ENCODE data around the gene RRAGB. TPM values are rescaled to one million over a fixed set of nuclear protein-coding genes. Genes with fewer than 3 reads are reported as not detected.

Gene RRAGB
- total RNA-seq, 1 donor from 2014 or later, result 13.0 TPM

- no peak overlapping the region for H2AFZ ChIP-seq (ENCODE audit: low read depth, low read length)
- no peak overlapping the region for H3K4me3 ChIP-seq (ENCODE audit: insufficient read depth, low read depth, low read length)
- Mint-ChIP-seq H3K4me1 (ENCODE audit: low read depth, unreplicated experiment) (no peaks in the 10 kb centered on the region), H3K27me3 (ENCODE audit: low read depth, unreplicated experiment) (no peaks in the 10 kb centered on the region), H3K36me3 (ENCODE audit: low read depth, unreplicated experiment) (no peaks in the 10 kb centered on the region), H3K4me3 (ENCODE audit: unreplicated experiment) (no peak overlapping the region), H3K27ac (ENCODE audit: unreplicated experiment) (no peak overlapping the region), H3K9me3 (ENCODE audit: unreplicated experiment) (no peaks in the 10 kb centered on the region)
- H3K27me3 ChIP-seq (ENCODE audit: insufficient read depth, low read length), result no peaks in the 10 kb centered on the region
- H3K27ac ChIP-seq (ENCODE audit: low read depth, low read length), result no peak overlapping the region
- H3K4me1 ChIP-seq (ENCODE audit: insufficient read depth, low read length), result peaks cover 4% of the 10 kb centered on the region
- no peaks in the 10 kb centered on the region for H3K36me3 ChIP-seq (ENCODE audit: insufficient read depth, low read length)
- FAIRE-seq, result no peak
- H3K9me3 ChIP-seq (ENCODE audit: insufficient read depth, low read depth, low read length), result no peaks in the 10 kb centered on the region
- no peaks in the 10 kb centered on the region for H4K20me1 ChIP-seq (ENCODE audit: insufficient read depth, low read length)
- no peak for DNase-seq (ENCODE audit: low read depth)
- TF ChIP-seq CTCF (IDR thresholded peaks at IDR 0.05; ENCODE audit: insufficient read depth, low read depth, low read length) (no peak), EZH2 (IDR thresholded peaks at IDR 0.05; ENCODE audit: insufficient read depth, low read length) (no peak)
- H3K4me2 ChIP-seq (ENCODE audit: low read length), result no peak overlapping the region
- H3K79me2 ChIP-seq (ENCODE audit: insufficient read depth, low read length), result peaks cover 5% of the 10 kb centered on the region
- H3K9ac ChIP-seq (ENCODE audit: low read length), result no peak overlapping the region
Measured at GRCh38 chrX:55713631-55714030, 3.9 kb upstream of the RRAGB start.

DNA sequence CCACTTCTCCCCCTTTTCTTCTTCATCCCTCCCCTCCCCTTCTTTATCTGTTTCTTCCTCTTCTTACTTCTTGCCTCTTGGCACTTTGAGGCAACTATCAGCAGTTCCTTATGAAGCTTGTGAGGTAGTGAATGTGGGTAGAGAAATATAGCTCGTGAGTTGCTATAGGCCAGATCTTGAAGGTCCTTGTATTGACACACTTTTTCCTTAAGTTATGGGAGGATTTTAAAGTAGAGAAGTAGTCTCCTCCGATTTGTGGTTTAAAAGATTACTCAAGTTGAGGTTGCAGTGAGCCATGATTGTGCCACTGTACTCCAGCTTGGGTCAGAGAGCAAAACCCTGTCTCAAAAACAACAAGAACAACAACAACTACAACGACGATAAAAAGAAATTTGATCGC lies 3.4 kb upstream of the RRAGB start:
- DNase-seq (ENCODE audit: low read depth) (no peak), FAIRE-seq (no peak)
- Histone ChIP-seq H4K20me1 (ENCODE audit: insufficient read depth, low read length) (no peaks in the 10 kb centered on the region), H3K27ac (ENCODE audit: low read depth, low read length) (no peak overlapping the region), H3K9me3 (ENCODE audit: insufficient read depth, low read depth, low read length) (no peaks in the 10 kb centered on the region), H2AFZ (ENCODE audit: low read depth, low read length) (no peak overlapping the region), H3K4me1 (ENCODE audit: insufficient read depth, low read length) (peaks cover 4% of the 10 kb centered on the region), H3K36me3 (ENCODE audit: insufficient read depth, low read length) (no peaks in the 10 kb centered on the region), H3K4me3 (ENCODE audit: insufficient read depth, low read depth, low read length) (no peak overlapping the region), H3K79me2 (ENCODE audit: insufficient read depth, low read length) (peaks cover 6% of the 10 kb centered on the region), H3K9ac (ENCODE audit: low read length) (no peak overlapping the region), H3K4me2 (ENCODE audit: low read length) (no peak overlapping the region), H3K27me3 (ENCODE audit: insufficient read depth, low read length) (no peaks in the 10 kb centered on the region)
- H3K4me3 Mint-ChIP-seq (ENCODE audit: unreplicated experiment), result no peak overlapping the region
- H3K27ac Mint-ChIP-seq (ENCODE audit: unreplicated experiment), result no peak overlapping the region
- no peaks in the 10 kb centered on the region for H3K36me3 Mint-ChIP-seq (ENCODE audit: low read depth, unreplicated experiment)
- no peaks in the 10 kb centered on the region for H3K9me3 Mint-ChIP-seq (ENCODE audit: unreplicated experiment)
- TF ChIP-seq EZH2 (IDR thresholded peaks at IDR 0.05; ENCODE audit: insufficient read depth, low read length), result no peak
- TF ChIP-seq CTCF (IDR thresholded peaks at IDR 0.05; ENCODE audit: insufficient read depth, low read depth, low read length), result no peak
- no peaks in the 10 kb centered on the region for H3K4me1 Mint-ChIP-seq (ENCODE audit: low read depth, unreplicated experiment)
- no peaks in the 10 kb centered on the region for H3K27me3 Mint-ChIP-seq (ENCODE audit: low read depth, unreplicated experiment)

DNA sequence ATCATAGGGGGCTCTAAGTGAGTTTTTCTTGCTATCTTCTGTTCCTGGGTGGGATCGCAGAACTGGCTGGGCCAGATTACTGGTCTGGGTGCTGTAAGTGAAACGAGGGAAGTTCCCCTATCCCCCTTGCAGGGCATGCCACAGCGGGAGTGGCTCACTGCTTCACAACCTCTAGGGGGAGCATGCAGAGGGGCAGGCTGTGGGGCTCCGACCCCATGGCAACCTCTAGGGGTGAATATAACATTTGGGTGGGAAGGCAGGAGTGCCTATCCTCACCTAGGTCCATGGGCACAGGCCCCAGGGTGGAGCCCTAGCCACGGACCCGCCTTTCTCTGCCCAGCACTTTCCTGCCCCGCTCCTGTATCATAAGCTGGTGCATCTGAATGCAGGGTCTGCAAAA lies 1.7 kb upstream of the RRAGB start:
- no peaks in the 10 kb centered on the region for H3K27me3 ChIP-seq (ENCODE audit: insufficient read depth, low read length)
- no peaks in the 10 kb centered on the region for H3K9me3 ChIP-seq (ENCODE audit: insufficient read depth, low read depth, low read length)
- H3K4me2 ChIP-seq (ENCODE audit: low read length), result no peak overlapping the region
- no peaks in the 10 kb centered on the region for H3K27me3 Mint-ChIP-seq (ENCODE audit: low read depth, unreplicated experiment)
- no peak overlapping the region for H2AFZ ChIP-seq (ENCODE audit: low read depth, low read length)
- H3K4me3 ChIP-seq (ENCODE audit: insufficient read depth, low read depth, low read length), result no peak overlapping the region
- peaks cover 4% of the 10 kb centered on the region for H3K4me1 ChIP-seq (ENCODE audit: insufficient read depth, low read length)
- DNase-seq (ENCODE audit: low read depth) (no peak), FAIRE-seq (no peak)
- peaks cover 6% of the 10 kb centered on the region for H3K79me2 ChIP-seq (ENCODE audit: insufficient read depth, low read length)
- H3K4me3 Mint-ChIP-seq (ENCODE audit: unreplicated experiment), result no peak overlapping the region
- no peak overlapping the region for H3K9ac ChIP-seq (ENCODE audit: low read length)
- no peaks in the 10 kb centered on the region for H3K9me3 Mint-ChIP-seq (ENCODE audit: unreplicated experiment)
- H3K36me3 Mint-ChIP-seq (ENCODE audit: low read depth, unreplicated experiment), result no peaks in the 10 kb centered on the region
- no peaks in the 10 kb centered on the region for H4K20me1 ChIP-seq (ENCODE audit: insufficient read depth, low read length)
- no peaks in the 10 kb centered on the region for H3K4me1 Mint-ChIP-seq (ENCODE audit: low read depth, unreplicated experiment)
- no peak overlapping the region for H3K27ac ChIP-seq (ENCODE audit: low read depth, low read length)
- H3K36me3 ChIP-seq (ENCODE audit: insufficient read depth, low read length), result no peaks in the 10 kb centered on the region
- H3K27ac Mint-ChIP-seq (ENCODE audit: unreplicated experiment), result no peak overlapping the region
- no peak for TF ChIP-seq EZH2 (IDR thresholded peaks at IDR 0.05; ENCODE audit: insufficient read depth, low read length)
- no peak for TF ChIP-seq CTCF (IDR thresholded peaks at IDR 0.05; ENCODE audit: insufficient read depth, low read depth, low read length)
